Glomerular visceral epithelial cell (primary cell): ENCODE measurements around the gene PRG2.
A peak's percentile ranks its signal among the peaks of the same experiment; 100 is the strongest.
"Not testable (repeated sequence)": the region's sequence is repeated elsewhere in the genome, so short reads cannot be mapped to it uniquely, and the experiment has no call there.

Experiments used
- DNase-seq: peaks from one replicate; pipeline ENCODE4 v3.0.0-alpha.2; 2016; ENCODE audit errors: extremely low spot score

The PRG2 gene

GRCh38 chr11:57368106-57368844 is 22.2 kb downstream of the PRG2 start:
- no peak for DNase-seq

- no peak for DNase-seq
Measured at GRCh38 chr11:57364851-57365660, 25.4 kb downstream of the PRG2 start.

GRCh38 chr11:57363131-57364080 is 27.0 kb downstream of the PRG2 start:
- no peak for DNase-seq

GRCh38 chr11:57361926-57362325 is 28.5 kb downstream of the PRG2 start:
- no peak for DNase-seq

DNA sequence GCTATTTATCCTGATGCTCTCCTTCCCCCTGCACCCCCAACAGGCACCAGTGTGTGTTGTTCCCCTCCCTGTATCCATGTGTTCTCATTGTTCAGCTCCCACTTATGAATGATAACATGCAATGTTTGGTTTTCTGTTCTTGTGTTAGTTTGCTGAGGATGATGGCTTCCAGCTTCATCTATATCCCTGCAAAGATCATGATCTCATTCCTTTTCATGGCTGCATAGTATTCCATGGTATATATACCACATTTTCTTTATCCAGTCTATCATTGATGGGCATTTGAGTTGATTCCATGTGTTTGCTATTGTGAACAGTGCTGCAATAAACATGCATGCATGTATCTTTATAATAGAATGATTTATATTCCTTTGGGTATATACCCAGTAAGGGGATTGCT is 29.0 kb downstream of the PRG2 start:
- not testable (repeated sequence) for DNase-seq

DNA sequence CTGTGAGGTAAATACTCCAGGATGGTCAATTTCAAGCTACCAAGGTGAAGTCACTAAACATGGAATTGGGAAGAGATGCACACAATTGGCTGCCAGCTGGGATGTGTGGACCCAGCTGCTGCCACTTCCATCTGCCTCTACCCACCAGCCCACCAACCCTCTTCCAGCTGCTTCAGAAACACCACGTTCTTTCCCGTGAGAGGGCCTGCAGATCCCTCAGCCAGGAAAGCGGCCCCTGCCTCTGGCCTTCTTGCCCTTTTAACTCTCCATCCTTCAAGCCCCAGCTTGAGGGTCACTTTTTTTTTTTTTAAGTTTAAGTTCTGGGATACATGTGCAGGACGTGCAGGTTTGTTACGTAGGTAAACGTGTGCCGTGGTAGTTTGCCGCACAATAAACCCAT is 29.5 kb downstream of the PRG2 start:
- no peak for DNase-seq

DNA sequence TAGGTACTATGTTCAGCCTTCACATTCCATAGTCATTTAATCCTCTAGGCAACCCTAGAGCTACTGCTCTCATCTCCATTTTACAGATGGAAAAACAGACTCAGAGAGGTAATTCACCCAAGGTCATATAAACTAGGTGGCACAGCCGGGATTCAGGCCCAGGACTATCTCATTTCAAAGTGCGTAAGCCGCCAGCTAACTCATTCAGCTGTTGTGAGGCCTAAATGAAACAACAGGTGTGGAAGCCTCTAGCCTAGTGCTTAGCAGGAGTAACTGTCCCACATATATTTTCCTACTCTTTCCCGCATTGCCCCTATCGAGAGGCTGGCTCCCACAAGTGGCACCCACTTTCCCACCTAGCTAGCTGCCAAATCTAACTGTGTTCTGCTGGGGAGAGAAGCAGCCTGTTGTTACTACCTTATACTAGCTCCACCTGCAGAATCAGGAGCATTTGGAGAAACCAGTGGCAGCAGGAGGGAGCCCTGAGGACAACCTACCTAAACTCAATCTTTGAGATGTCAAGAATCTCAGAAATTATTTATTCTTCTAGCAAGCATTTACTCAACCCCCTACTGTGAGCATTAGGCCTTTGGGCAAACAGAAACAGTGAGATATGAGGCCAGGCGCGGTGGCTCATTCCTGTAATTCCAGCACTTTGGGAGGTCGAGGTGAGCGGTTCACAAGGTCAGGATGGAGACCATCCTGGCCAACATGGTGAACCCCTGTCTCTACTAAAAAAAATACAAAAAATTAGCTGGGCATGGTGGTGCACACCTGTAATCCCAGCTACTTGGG is 30.4 kb downstream of the PRG2 start:
- no peak for DNase-seq

- no peak for DNase-seq
Measured at GRCh38 chr11:57359396-57359795, 31.1 kb downstream of the PRG2 start.

DNA sequence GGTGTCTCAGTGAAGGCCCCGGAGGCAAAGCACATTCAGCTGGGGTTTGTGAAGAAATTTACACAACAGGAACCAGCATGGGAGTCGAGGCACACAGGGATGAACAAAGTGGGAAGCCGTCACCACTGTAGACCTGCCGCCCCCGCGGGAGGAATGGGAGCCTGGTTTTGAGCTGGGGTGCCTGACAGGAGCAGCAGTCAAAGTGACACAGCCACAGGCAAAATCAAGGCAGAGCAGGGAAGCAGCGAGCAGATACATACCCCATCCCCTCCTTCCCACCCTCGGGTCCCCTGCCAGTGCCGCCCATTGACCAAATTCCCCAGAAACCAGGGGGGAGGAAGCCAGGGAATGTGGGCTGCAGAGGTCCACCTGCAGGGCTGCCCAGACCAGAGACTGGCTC is 31.5 kb downstream of the PRG2 start:
- DNase-seq, result no peak

- DNase-seq, result no peak
Measured at GRCh38 chr11:57358543-57358961, 31.9 kb downstream of the PRG2 start.

- no peak for DNase-seq
Measured at GRCh38 chr11:57357856-57358255, 32.6 kb downstream of the PRG2 start.

GRCh38 chr11:57357310-57357709 is 33.1 kb downstream of the PRG2 start:
- no peak for DNase-seq

- no peak for DNase-seq
Measured at GRCh38 chr11:57356268-57356667, 34.2 kb downstream of the PRG2 start.

GRCh38 chr11:57354699-57355098 is 35.8 kb downstream of the PRG2 start:
- DNase-seq, result no peak

GRCh38 chr11:57353852-57354251 is 36.6 kb downstream of the PRG2 start:
- DNase-seq, result no peak

GRCh38 chr11:57353446-57353845 is 37.0 kb downstream of the PRG2 start:
- no peak for DNase-seq

- DNase-seq, result no peak
Measured at GRCh38 chr11:57353036-57353435, 37.4 kb downstream of the PRG2 start.

DNA sequence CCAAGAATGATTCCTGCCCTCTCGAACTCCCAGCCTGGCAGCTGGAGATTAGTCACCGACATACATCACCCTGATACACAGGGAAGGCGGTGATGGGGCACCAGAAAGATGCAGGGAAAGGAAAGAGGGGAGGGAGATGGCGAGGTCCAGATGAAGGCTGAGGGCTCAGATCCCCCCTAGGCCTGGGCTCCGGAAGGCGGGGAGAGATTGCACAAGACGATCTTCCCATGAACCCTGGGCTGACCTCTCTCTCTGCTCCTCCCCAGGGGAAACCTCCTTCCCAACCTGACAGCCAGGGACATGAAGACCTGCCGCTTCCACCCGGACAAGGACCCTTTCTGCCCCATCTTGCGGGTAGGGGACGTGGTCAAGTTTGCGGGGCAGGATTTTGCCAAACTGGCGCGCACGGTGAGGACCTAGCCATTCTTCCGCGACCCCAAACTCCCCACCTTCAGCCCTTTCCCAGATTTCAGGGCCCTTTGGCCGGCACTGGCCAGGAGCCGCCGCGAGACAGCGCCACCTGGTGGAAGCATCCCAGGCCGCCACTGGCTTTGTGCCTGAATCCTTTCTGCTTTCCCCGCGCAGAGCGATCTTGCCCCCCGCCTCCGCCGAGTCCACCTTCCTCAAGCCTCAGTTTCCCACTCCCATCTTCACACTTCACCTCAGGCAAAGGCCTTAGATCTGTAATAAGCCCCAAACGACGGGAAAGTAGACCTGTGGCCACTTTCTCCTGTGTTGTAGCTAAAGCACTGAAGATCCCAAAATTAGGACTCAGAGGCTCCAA is 40.8 kb downstream of the PRG2 start:
- peak; percentile 70 for DNase-seq

DNA sequence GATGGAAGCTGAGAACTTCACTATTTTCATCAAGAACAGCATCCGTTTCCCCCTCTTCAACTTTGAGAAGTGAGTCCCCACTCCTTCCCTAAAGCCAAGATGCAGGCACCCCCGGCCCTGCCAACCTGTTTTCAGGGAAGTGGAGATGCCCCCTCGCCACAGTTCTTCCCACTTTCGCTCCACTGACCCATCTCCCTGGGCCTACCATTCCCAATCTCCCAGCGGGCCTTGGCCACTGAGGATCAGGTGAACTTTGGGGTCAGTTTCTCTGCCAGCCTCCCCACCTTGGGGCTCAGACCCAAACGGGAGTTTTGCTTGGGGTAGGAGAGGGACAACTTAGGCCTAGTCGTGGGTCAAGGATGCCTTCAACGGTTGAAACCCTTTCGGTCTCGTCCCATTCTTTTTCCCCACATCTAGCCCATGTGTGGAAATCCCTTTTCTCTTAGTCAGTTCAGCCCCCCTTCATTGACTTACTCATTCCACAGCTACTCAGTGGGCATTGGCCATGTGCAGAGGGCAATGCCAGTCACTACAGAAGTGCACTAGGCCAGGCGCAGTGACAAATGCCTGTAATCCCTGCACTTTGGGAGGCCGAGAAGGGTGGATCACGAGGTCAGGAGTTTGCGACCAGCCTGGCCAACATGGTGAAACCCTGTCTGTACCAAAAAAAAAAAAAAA is 41.7 kb downstream of the PRG2 start:
- DNase-seq, result peak; percentile 28

GRCh38 chr11:57348052-57348451 is 42.4 kb downstream of the PRG2 start:
- DNase-seq, result no peak
